OCI-LY1 (cell line): ENCODE results near the gene LTA4H.

ENCODE experiments used
- H2AFZ ChIP-seq: fragments of 200-600 bp; sonication (generic), shearing (Covaris generic); 2 replicates; pipeline ENCODE4 v1.6.0; 2014; ENCODE audit warnings: antibody characterized with exemption, mild to moderate bottlenecking, low read length
- H3F3A ChIP-seq: fragments of 200-600 bp; sonication (generic), shearing (Covaris generic); 2 replicates; pipeline ENCODE4 v1.6.0; 2014; ENCODE audit warnings: mild to moderate bottlenecking, antibody characterized with exemption, low read length, moderate library complexity; ENCODE audit not compliant: insufficient read depth
- H3K27ac ChIP-seq: fragments of 200-600 bp; sonication (generic); 2 replicates; pipeline ENCODE4 v1.5.1; 2014; ENCODE audit warnings: low read length, mixed run types, mild to moderate bottlenecking, low read depth; ENCODE audit not compliant: poor library complexity, severe bottlenecking
- H3K27me3 ChIP-seq: fragments of 200-600 bp; sonication (generic); 2 replicates; pipeline ENCODE4 v1.6.0; 2014; ENCODE audit warnings: antibody characterized with exemption, mild to moderate bottlenecking, low read length, moderate library complexity; ENCODE audit not compliant: insufficient read depth
- H3K36me3 ChIP-seq: fragments of 200-600 bp; sonication (generic); 2 replicates; pipeline ENCODE4 v1.6.1; 2014; ENCODE audit warnings: mild to moderate bottlenecking, antibody characterized with exemption, low read length, moderate library complexity, mixed read lengths; ENCODE audit not compliant: insufficient read depth
- H3K4me1 ChIP-seq: fragments of 200-600 bp; sonication (generic); 2 replicates; pipeline ENCODE4 v1.5.1; 2014; ENCODE audit warnings: mild to moderate bottlenecking, low read length, moderate library complexity; ENCODE audit not compliant: insufficient read depth, severe bottlenecking
- H3K4me2 ChIP-seq: fragments of 200-600 bp; sonication (generic), shearing (Covaris generic); 2 replicates; pipeline ENCODE4 v1.6.1; 2014; ENCODE audit warnings: low read length
- H3K4me3 ChIP-seq: fragments of 200-600 bp; sonication (generic); 2 replicates; pipeline ENCODE4 v1.5.1; 2014; ENCODE audit warnings: low read length, low read depth, mild to moderate bottlenecking, mixed read lengths; ENCODE audit not compliant: poor library complexity, severe bottlenecking
- H3K79me2 ChIP-seq: fragments of 200-600 bp; shearing (Covaris generic); 2 replicates; pipeline ENCODE4 v1.6.1; 2016; ENCODE audit warnings: mixed run types, low read length, mixed read lengths; ENCODE audit not compliant: insufficient read depth
- H3K9ac ChIP-seq: fragments of 200-600 bp; sonication (generic), shearing (Covaris generic); 2 replicates; pipeline ENCODE4 v1.6.1; 2014; ENCODE audit warnings: mild to moderate bottlenecking, low read length, mixed read lengths
- H3K9me2 ChIP-seq: fragments of 200-600 bp; sonication (generic), shearing (Covaris generic); 2 replicates; pipeline ENCODE4 v1.6.1; 2014; ENCODE audit warnings: low read depth, mild to moderate bottlenecking, low read length, mixed read lengths
- H3K9me3 ChIP-seq: fragments of 200-600 bp; shearing (Covaris generic); 2 replicates; pipeline ENCODE4 v1.6.1; 2014; ENCODE audit warnings: low read length, mixed read lengths
- H4K20me1 ChIP-seq: fragments of 200-600 bp; sonication (generic), shearing (Covaris generic); 2 replicates; pipeline ENCODE4 v1.6.0; 2016; ENCODE audit warnings: mild to moderate bottlenecking, low read length; ENCODE audit not compliant: insufficient read depth
- CTCF ChIP-seq: fragments of 200-600 bp; sonication (generic), shearing (Covaris generic); IDR thresholded peaks from 2 replicates; pipeline ENCODE4 v1.5.1; 2017; ENCODE audit warnings: mild to moderate bottlenecking, antibody characterized with exemption, low read length, moderate library complexity, mixed read lengths
- EZH2 ChIP-seq: fragments of 200-600 bp; sonication (generic), shearing (Covaris generic); IDR thresholded peaks from 2 replicates; pipeline ENCODE4 v1.8.0; 2017; ENCODE audit warnings: borderline replicate concordance, mixed run types, mild to moderate bottlenecking, antibody characterized with exemption, low read length, moderate library complexity, mixed read lengths

Gene LTA4H

GRCh38 chr12:95997911-95998510 lies 37.4 kb downstream of the LTA4H start:
- H3K27me3 ChIP-seq, result no peaks in the 10 kb centered on the region
- H3K9me2 ChIP-seq, result no peaks in the 10 kb centered on the region
- no peaks in the 10 kb centered on the region for H3F3A ChIP-seq
- TF ChIP-seq EZH2 (no peak), CTCF (no peak)
- H3K9ac ChIP-seq, result no peak overlapping the region
- no peak overlapping the region for H2AFZ ChIP-seq
- H3K79me2 ChIP-seq, result no peaks in the 10 kb centered on the region
- no peak overlapping the region for H3K4me3 ChIP-seq
- no peaks in the 10 kb centered on the region for H3K4me1 ChIP-seq
- H3K9me3 ChIP-seq, result no peaks in the 10 kb centered on the region
- H3K36me3 ChIP-seq, result peaks cover 15% of the 10 kb centered on the region
- H4K20me1 ChIP-seq, result no peaks in the 10 kb centered on the region
- H3K27ac ChIP-seq, result no peak overlapping the region
- H3K4me2 ChIP-seq, result no peak overlapping the region

- Histone ChIP-seq H3K79me2 (no peaks in the 10 kb centered on the region), H3K27me3 (no peaks in the 10 kb centered on the region), H3K4me3 (no peak overlapping the region), H3K4me1 (no peaks in the 10 kb centered on the region), H3K9me2 (no peaks in the 10 kb centered on the region), H3K4me2 (no peak overlapping the region), H3K27ac (no peak overlapping the region), H3K36me3 (peaks cover 8% of the 10 kb centered on the region), H3K9me3 (no peaks in the 10 kb centered on the region), H3K9ac (no peak overlapping the region), H3F3A (no peaks in the 10 kb centered on the region), H4K20me1 (no peaks in the 10 kb centered on the region), H2AFZ (no peak overlapping the region)
- TF ChIP-seq CTCF (no peak), EZH2 (no peak)
Observed at GRCh38 chr12:95997276-95997675, 38.1 kb downstream of the LTA4H start.

GRCh38 chr12:95996034-95996658 lies 39.2 kb downstream of the LTA4H start, which contains the start of gene HAL:
TSS of gene HAL (minus strand) at chr12:95996344. CDS start at chr12:95995910, 434 bp downstream.
- H3K27ac ChIP-seq, result no peak within 1 kb of the TSS
- H3K4me2 ChIP-seq, result no peak within 1 kb of the TSS
- no peaks in the 10 kb centered on the region for H4K20me1 ChIP-seq
- H3K79me2 ChIP-seq, result no peaks in the 10 kb centered on the region
- H3K9ac ChIP-seq, result no peak within 1 kb of the TSS
- H3K9me2 ChIP-seq, result no peaks in the 10 kb centered on the region
- H3K4me1 ChIP-seq, result no peaks in the 10 kb centered on the region
- H3K9me3 ChIP-seq, result no peaks in the 10 kb centered on the region
- no peaks in the 10 kb centered on the region for H3K27me3 ChIP-seq
- TF ChIP-seq EZH2, result no peak
- TF ChIP-seq CTCF, result no peak
- no peak within 1 kb of the TSS for H3K4me3 ChIP-seq
- H2AFZ ChIP-seq, result no peak within 1 kb of the TSS
- no peaks in the 10 kb centered on the region for H3F3A ChIP-seq
- peaks cover 4% of the 10 kb centered on the region; the same call in 1 of the 2 replicates for H3K36me3 ChIP-seq
